Lung (tissue), 12 donors: ENCODE data around the gene ADCY5. TPM values are rescaled to one million over a fixed set of nuclear protein-coding genes. Genes with fewer than 3 reads are reported as not detected.

Source experiments
- ATAC-seq: fragments of 200-7000 bp; cut with Tn5 transposase; one replicate; pipeline ENCODE4 v1.9.1; 2020; ENCODE audit warnings: moderate number of reproducible peaks; ENCODE audit not compliant: insufficient read depth, low FRiP score
- DNase-seq, 3 donors: peaks; one replicate each; pipeline ENCODE4 v3.0.0-alpha.2; 2013 to 2017
- H3K27ac ChIP-seq, 2 donors: one replicate each; pipeline ENCODE4 v1.5.1; 2013; ENCODE audit warnings: mild to moderate bottlenecking in 2 of 2, moderate library complexity in 2 of 2, control low read depth in 1 of 2, inconsistent platforms in 1 of 2, low read depth in 1 of 2, low read length in 1 of 2
- H3K27me3 ChIP-seq, 3 donors: one replicate each; pipeline ENCODE4 v1.5.1; 2013; ENCODE audit warnings: low read length in 2 of 3; ENCODE audit not compliant: control insufficient read depth in 3 of 3, insufficient read depth in 3 of 3
- H3K36me3 ChIP-seq, 4 donors: one replicate each; pipeline ENCODE4 v1.5.1; 2013; ENCODE audit warnings: low read length in 4 of 4, mild to moderate bottlenecking in 1 of 4, moderate library complexity in 1 of 4; ENCODE audit not compliant: control insufficient read depth in 4 of 4, insufficient read depth in 4 of 4
- H3K4me1 ChIP-seq, 5 donors: one replicate each; pipeline ENCODE4 v1.5.1; 2013; ENCODE audit warnings: low read length in 5 of 5, mild to moderate bottlenecking in 2 of 5, moderate library complexity in 1 of 5; ENCODE audit not compliant: control insufficient read depth in 5 of 5, insufficient read depth in 5 of 5
- H3K4me3 ChIP-seq: one replicate; pipeline ENCODE4 v1.5.1; 2013; ENCODE audit warnings: mild to moderate bottlenecking, control low read depth, moderate library complexity
- H3K9ac ChIP-seq, 2 donors: one replicate each; pipeline ENCODE4 v1.5.1; 2013; ENCODE audit warnings: low read length in 2 of 2, control low read depth in 1 of 2; ENCODE audit not compliant: insufficient read depth in 1 of 2
- H3K9me3 ChIP-seq, 4 donors: one replicate each; pipeline ENCODE4 v1.5.1; 2013; ENCODE audit warnings: low read length in 3 of 4, mild to moderate bottlenecking in 1 of 4, moderate library complexity in 1 of 4; ENCODE audit not compliant: control insufficient read depth in 4 of 4, insufficient read depth in 3 of 4
- WGBS, 2 donors: extraction: QIAGEN DNeasy Blood & Tissue Kit; methylation state at CpG; one replicate each; pipeline ENCODE4 v1.1.7; 2013; 5-methylcytosine and 5-hydroxymethylcytosine counted together
- polyA plus RNA-seq, 2 donors: library from polyadenylated mRNA; stranded (reverse); fragments of 200-250 nt; gene quantifications; one replicate each; pipeline ENCODE4 v1.2.1, GENCODE V29; 2013
- total RNA-seq, 2 donors: library from RNA; depleted of rRNA in 1 of 2; stranded (reverse); fragments of >200 nt in 1 of 2; gene quantifications; one replicate each; pipeline ENCODE4 v1.2.1, GENCODE V29; 2014 to 2021
- TF ChIP-seq, protein P1 (sequence below): IDR thresholded peaks from 2 replicates; pipeline ENCODE4 v1.5.1; 2012; ENCODE audit warnings: mild to moderate bottlenecking; ENCODE audit errors: control extremely low read depth, extremely low read depth
- donor health status: control.
- donor health status: control.
- donor health status: Bipolar disorder and iron deficiency.
- donor health status: healthy.
- donor health status: DM: yes; HTN: yes; CAD: no.

ADCY5 gene
- total and polyA plus RNA-seq, 4 donors, result 1.2 to 8.4 (median 2.4) TPM

DNA sequence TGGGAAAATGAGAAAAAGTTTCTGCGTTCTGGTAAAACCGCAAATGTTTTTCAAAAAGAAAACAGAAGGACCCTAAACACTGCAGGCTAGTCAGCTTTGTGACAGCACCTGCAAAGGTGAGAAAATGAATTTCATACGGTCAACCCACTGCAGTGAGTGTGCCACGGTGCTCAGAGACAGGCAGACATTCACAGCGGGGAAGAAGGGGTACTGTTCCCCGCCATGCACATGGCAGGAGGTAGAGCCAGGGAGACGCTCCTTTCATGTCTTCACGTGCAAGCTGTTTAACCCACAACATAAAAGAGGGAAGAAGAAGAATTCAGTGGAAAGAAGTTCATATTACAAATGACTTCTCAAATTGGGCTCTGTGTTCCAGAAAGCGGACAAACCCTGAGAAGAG lies 137.7 kb downstream of the ADCY5 start:
- Histone ChIP-seq H3K27me3 (no peaks in the 10 kb centered on the region), H3K27ac (no peak overlapping the region), H3K9ac (no peak overlapping the region), H3K4me3 (no peak overlapping the region), H3K4me1 (no peaks in the 10 kb centered on the region), H3K36me3 (peaks cover 0 to 15% (median 3%) of the 10 kb centered on the region in 4 donors), H3K9me3 (no peaks in the 10 kb centered on the region)
- DNase-seq (no peak), ATAC-seq (no peak)
- TF ChIP-seq, protein P1, sequence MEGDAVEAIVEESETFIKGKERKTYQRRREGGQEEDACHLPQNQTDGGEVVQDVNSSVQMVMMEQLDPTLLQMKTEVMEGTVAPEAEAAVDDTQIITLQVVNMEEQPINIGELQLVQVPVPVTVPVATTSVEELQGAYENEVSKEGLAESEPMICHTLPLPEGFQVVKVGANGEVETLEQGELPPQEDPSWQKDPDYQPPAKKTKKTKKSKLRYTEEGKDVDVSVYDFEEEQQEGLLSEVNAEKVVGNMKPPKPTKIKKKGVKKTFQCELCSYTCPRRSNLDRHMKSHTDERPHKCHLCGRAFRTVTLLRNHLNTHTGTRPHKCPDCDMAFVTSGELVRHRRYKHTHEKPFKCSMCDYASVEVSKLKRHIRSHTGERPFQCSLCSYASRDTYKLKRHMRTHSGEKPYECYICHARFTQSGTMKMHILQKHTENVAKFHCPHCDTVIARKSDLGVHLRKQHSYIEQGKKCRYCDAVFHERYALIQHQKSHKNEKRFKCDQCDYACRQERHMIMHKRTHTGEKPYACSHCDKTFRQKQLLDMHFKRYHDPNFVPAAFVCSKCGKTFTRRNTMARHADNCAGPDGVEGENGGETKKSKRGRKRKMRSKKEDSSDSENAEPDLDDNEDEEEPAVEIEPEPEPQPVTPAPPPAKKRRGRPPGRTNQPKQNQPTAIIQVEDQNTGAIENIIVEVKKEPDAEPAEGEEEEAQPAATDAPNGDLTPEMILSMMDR, result no peak
- WGBS, 2 donors, result 80 to 84% methylated on average over 9 of the region's 9 CpGs

DNA sequence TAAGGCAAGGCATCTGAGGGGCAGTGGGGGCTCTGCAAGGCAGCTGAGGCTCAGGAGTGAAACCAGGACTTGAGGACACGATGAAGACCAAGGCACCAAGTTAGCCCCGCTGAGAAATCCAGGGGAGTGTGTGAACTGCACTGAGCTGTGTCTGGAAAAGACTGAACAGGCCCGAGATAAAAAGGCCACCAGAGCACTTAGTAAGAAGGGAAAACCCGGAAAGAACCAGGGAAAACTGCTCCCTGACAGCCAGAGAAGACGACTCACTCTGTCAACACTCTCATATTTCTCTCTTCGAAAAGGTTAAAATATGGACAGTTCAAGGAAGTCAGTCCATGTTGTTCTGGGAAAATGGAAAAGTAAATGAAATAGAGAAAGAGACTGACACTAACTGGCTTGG lies 138.1 kb downstream of the ADCY5 start:
- Histone ChIP-seq H3K9ac (no peak overlapping the region), H3K27me3 (no peaks in the 10 kb centered on the region), H3K4me3 (no peak overlapping the region), H3K9me3 (peaks cover 0 to under 1% (median 0%) of the 10 kb centered on the region in 4 donors), H3K4me1 (no peaks in the 10 kb centered on the region), H3K27ac (no peak overlapping the region), H3K36me3 (peaks cover 0 to 15% (median 3%) of the 10 kb centered on the region in 4 donors)
- 70 to 82% methylated on average over 6 of the region's 6 CpGs for WGBS, 2 donors
- TF ChIP-seq, protein P1, result no peak
- DNase-seq (no peak), ATAC-seq (no peak)

DNA sequence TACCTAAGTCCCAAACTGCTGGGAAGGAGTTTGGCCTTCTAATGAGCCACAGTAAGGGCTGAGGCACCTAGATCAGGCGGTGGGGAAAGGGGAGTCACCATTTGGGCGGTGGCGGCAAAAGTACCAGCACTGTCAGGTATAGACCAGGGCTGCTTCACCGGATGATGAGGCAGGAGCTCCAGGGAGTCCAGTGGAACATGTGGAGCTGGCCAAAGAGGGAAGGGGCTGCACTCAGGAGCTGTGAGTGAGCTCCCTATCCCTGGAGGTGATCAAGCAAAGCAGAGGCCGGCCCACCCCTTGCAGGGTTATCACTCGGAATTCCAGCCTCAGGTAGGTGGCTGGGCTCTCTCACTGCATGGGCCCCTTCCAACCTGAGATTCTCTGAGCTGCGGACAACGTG lies 138.7 kb downstream of the ADCY5 start:
- H3K27me3 ChIP-seq, result no peaks in the 10 kb centered on the region
- TF ChIP-seq, protein P1, result no peak
- peaks cover 0 to 20% (median 3%) of the 10 kb centered on the region in 4 donors for H3K36me3 ChIP-seq
- no peak overlapping the region for H3K27ac ChIP-seq
- peaks cover 0 to 4% (median 0%) of the 10 kb centered on the region in 4 donors for H3K9me3 ChIP-seq
- H3K4me3 ChIP-seq, result no peak overlapping the region
- WGBS, 2 donors, result 94 to 97% methylated on average over 8 of the region's 8 CpGs
- ATAC-seq (no peak), DNase-seq (no peak)
- no peaks in the 10 kb centered on the region for H3K4me1 ChIP-seq
- no peak overlapping the region for H3K9ac ChIP-seq

DNA sequence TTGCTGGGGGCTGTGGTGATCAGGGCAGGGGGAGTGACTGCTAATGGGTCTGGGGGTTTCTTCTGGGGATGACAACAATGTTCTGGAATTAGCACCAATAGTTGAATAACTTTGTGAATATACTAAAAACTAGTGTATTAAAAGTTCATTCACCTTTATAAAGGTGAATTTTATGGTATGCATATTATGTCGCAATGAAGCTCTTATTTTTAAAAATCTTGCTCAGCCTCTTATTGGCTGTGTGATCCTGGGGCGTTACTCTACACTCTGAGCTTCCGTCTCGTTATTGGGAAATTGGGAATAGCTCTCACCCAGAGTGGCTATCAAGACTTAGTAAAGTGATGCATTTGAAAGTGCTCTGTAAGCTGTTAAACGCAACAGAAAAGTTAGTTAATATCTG lies 141.8 kb downstream of the ADCY5 start:
- Histone ChIP-seq H3K9me3 (peaks cover 0 to 9% (median 0%) of the 10 kb centered on the region in 4 donors), H3K4me1 (no peaks in the 10 kb centered on the region), H3K9ac (no peak overlapping the region), H3K4me3 (no peak overlapping the region), H3K27me3 (no peaks in the 10 kb centered on the region), H3K27ac (no peak overlapping the region), H3K36me3 (peaks cover 0 to 16% (median 2%) of the 10 kb centered on the region in 4 donors)
- ATAC-seq (no peak), DNase-seq (no peak)
- 82 to 89% methylated on average over 5 of the region's 5 CpGs for WGBS, 2 donors
- TF ChIP-seq, protein P1, result no peak
